GM12878 (cell line): ENCODE data around the gene CCDC137. TPM values are rescaled to one million over a fixed set of nuclear protein-coding genes. Genes with fewer than 3 reads are reported as not detected.

ENCODE experiments used
- ATAC-seq: fragments of 200-7000 bp; cut with Tn5 transposase; 3 replicates; pipeline ENCODE4 v1.9.1; 2020; ENCODE audit warnings: mild to moderate bottlenecking, moderate library complexity
- BruUV-seq: library from RNA; stranded (reverse); fragments of 400-500 nt; replicated peaks from 2 replicates; lab custom pipeline; 2021; lab: Mats Ljungman, UMichigan
- CTCF ChIA-PET: fragments of 300-600 bp; sonication (Branson Sonifier 250); formaldehyde crosslinking; extraction: SDS; loops from one replicate; lab custom pipeline; 2021; ENCODE audit warnings: inconsistent platforms; lab: Yijun Ruan, JAX
- POLR2A ChIA-PET: fragments of 350-600 bp; formaldehyde crosslinking; extraction: SDS; loops from one replicate; lab custom pipeline; 2021; ENCODE audit warnings: inconsistent platforms; lab: Charles Lee
- RAD21 ChIA-PET: fragments of 300-600 bp; sonication (Branson Sonifier 250); formaldehyde crosslinking; loops from one replicate; lab custom pipeline; 2023; ENCODE audit warnings: antibody characterized with exemption; ENCODE audit not compliant: unreplicated experiment; lab: Charles Lee
- SMC1A ChIA-PET: fragments of 300-600 bp; sonication (Branson Sonifier 250); formaldehyde crosslinking; loops from one replicate; lab custom pipeline; 2023; ENCODE audit not compliant: unreplicated experiment, uncharacterized antibody; lab: Charles Lee
- DNase-seq: peaks from one replicate; pipeline ENCODE4 v3.0.0-alpha.2; 2011; ENCODE audit warnings: low read depth, low spot score
- FAIRE-seq: peaks from 3 replicates; lab custom pipeline; 2011; peaks lifted over from hg19 to GRCh38; lab: Jason Lieb, UNC
- H2AFZ ChIP-seq: 2 replicates; pipeline ENCODE4 v1.6.0; 2011; ENCODE audit warnings: low read depth, low read length, control low read depth; ENCODE audit not compliant: control insufficient read depth
- H3K27ac ChIP-seq: 2 replicates; pipeline ENCODE4 v1.5.1; 2011; ENCODE audit warnings: control low read depth; ENCODE audit not compliant: control insufficient read depth, insufficient read depth
- H3K27me3 ChIP-seq, 2 experiments: replicated peaks in 1 of 2; 2 replicates each; pipeline versions ENCODE4 v1.6.0 to v1.6.1; 2011; ENCODE audit warnings: low read length in 1 of 2; ENCODE audit not compliant: control insufficient read depth in 2 of 2, insufficient read depth in 2 of 2
- H3K36me3 ChIP-seq, 2 experiments: 2 replicates each; pipeline ENCODE4 v1.5.1; 2011; ENCODE audit warnings: low read length in 1 of 2; ENCODE audit not compliant: control insufficient read depth in 2 of 2, insufficient read depth in 2 of 2
- H3K4me1 ChIP-seq: 2 replicates; pipeline ENCODE4 v1.6.1; 2011; ENCODE audit warnings: mild to moderate bottlenecking, low read length, moderate library complexity, mixed read lengths; ENCODE audit not compliant: control insufficient read depth, insufficient read depth
- H3K4me2 ChIP-seq: 2 replicates; pipeline ENCODE4 v1.6.0; 2011; ENCODE audit warnings: control low read depth; ENCODE audit not compliant: control insufficient read depth, insufficient read depth
- H3K4me3 ChIP-seq: fragments of 200-600 bp; sonication (generic); 2 replicates; pipeline ENCODE4 v1.5.1; 2016
- H3K79me2 ChIP-seq: 2 replicates; pipeline ENCODE4 v1.6.0; 2011; ENCODE audit warnings: low read length; ENCODE audit not compliant: control insufficient read depth, insufficient read depth
- H3K9ac ChIP-seq: 2 replicates; pipeline ENCODE4 v1.8.0; 2011; ENCODE audit warnings: low read length, control low read depth, mixed read lengths; ENCODE audit not compliant: control insufficient read depth, insufficient read depth
- H3K9me3 ChIP-seq: replicated peaks from 3 replicates; pipeline ENCODE4 v1.5.1; 2011; ENCODE audit warnings: mild to moderate bottlenecking, low read length; ENCODE audit not compliant: control insufficient read depth, insufficient read depth
- H4K20me1 ChIP-seq: 2 replicates; pipeline ENCODE4 v1.6.0; 2011; ENCODE audit not compliant: control insufficient read depth, insufficient read depth
- BCL11A ChIP-seq: IDR thresholded peaks from 2 replicates; pipeline ENCODE4 v1.6.1; 2011; ENCODE audit warnings: low read depth, low read length
- CBX5 ChIP-seq: sonication (generic); IDR thresholded peaks from 2 replicates; pipeline ENCODE4 v1.6.1; 2016; ENCODE audit warnings: low read depth, moderate library complexity, mild to moderate bottlenecking, inconsistent platforms
- CEBPZ ChIP-seq: fragments of 150-350 bp; IDR thresholded peaks from 2 replicates; pipeline ENCODE4 v1.6.1; 2016; ENCODE audit warnings: low read depth, low read length
- CHD4 ChIP-seq: fragments of 200-600 bp; sonication (generic); IDR thresholded peaks from 2 replicates; pipeline ENCODE4 v1.6.1; 2016; ENCODE audit warnings: mild to moderate bottlenecking
- NRF1 ChIP-seq: conservative IDR thresholded peaks from 2 replicates; pipeline ENCODE4 v1.6.1; 2011; ENCODE audit warnings: mild to moderate bottlenecking, low read depth, low read length, improper control_type of control experiment
- RAD51 ChIP-seq: fragments of 450-650 bp; IDR thresholded peaks from 2 replicates; pipeline ENCODE4 v1.6.1; 2016; ENCODE audit warnings: moderate library complexity, mild to moderate bottlenecking, inconsistent platforms
- SMAD5 ChIP-seq: IDR thresholded peaks from 2 replicates; pipeline ENCODE4 v1.6.1; 2016; ENCODE audit warnings: antibody characterized with exemption, low read depth
- TCF12 ChIP-seq: IDR thresholded peaks from 2 replicates; pipeline ENCODE4 v1.6.1; 2011; ENCODE audit warnings: low read depth, mild to moderate bottlenecking, low read length
- YBX1 ChIP-seq: fragments of 450-650 bp; IDR thresholded peaks from 2 replicates; pipeline ENCODE4 v1.6.1; 2016; ENCODE audit warnings: antibody characterized with exemption
- WGBS: methylation state at CpG from one replicate; pipeline ENCODE4 v1.1.6; 2016; ENCODE audit warnings: low lambda C conversion rate; ENCODE audit not compliant: insufficient replicate concordance, insufficient coverage; ENCODE audit errors: missing lambda C conversion rate; 5-methylcytosine and 5-hydroxymethylcytosine counted together
- in situ Hi-C: fragments of 300-500 bp; cut with MboI; formaldehyde crosslinking; loops from 9 replicates; pipeline ENCODE4 v1.14.3; 2018; ENCODE audit warnings: mixed read lengths
- intact Hi-C: fragments of 100-400 bp; cut with micrococcal nuclease; formaldehyde crosslinking; loops from one replicate; pipeline ENCODE4 v1.14.2; 2022; ENCODE audit not compliant: unreplicated experiment
- polyA plus RNA-seq, 11 experiments: library from polyadenylated mRNA; depleted of rRNA in 4 of 11; unstranded in 6 of 11; stranded (reverse) in 5 of 11; fragments of >200 nt; fragmentation: Nextera tagmentation in 4 of 11; fragmentation: Illumina TruSeq in 1 of 11; extraction: Ambion mirVana in 4 of 11; extraction: Trizol in 1 of 11; gene quantifications; 1 replicate in 1 of 11; 2 replicates in 10 of 11; pipeline versions ENCODE4 v1.2.1 to v1.2.3, GENCODE V29; 2011 to 2016; ENCODE audit warnings: inconsistent platforms in 2 of 11, missing spikeins in 2 of 11, low read depth in 1 of 11
- total RNA-seq, 4 experiments: library from RNA; depleted of rRNA in 3 of 4; stranded (reverse); fragments of >200 nt in 3 of 4; fragmentation: Illumina TruSeq in 1 of 4; extraction: Trizol in 1 of 4; gene quantifications; 2 replicates each; pipeline versions ENCODE4 v1.2.1 to v1.2.3, GENCODE V29; 2013 to 2021
- TF ChIP-seq, protein P1 (sequence below): IDR thresholded peaks from 2 replicates; pipeline ENCODE4 v1.6.1; 2012; ENCODE audit warnings: mild to moderate bottlenecking, low read depth, low read length

CCDC137 gene
- total and polyA plus RNA-seq, 10 of the 15 experiments (the other 5 are each of a cell fraction or from before 2014, with no cell fraction given) = 2.2 to 45.4 (median 22.1) TPM

DNA sequence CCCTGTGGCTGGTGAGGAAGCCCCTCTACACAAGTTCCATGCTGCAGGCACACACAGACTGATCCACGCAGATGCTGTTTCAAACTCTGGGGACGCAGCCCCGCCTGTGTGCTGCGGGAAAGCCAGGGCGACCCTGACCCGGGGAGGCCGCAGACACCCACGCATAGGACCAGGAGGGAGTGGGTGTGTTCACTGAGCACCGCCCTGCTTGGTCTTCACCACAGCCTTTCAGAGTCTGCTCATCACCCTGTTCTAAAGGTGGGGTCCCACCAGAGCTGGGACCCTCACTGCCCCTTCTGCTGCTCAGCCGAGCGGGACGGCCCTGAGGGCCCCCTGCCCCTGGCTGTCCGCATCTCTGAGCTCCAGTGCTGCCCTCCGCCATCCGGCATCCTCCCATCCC, 22.0 kb upstream of the CCDC137 start (continued):
- TF ChIP-seq, protein P1, sequence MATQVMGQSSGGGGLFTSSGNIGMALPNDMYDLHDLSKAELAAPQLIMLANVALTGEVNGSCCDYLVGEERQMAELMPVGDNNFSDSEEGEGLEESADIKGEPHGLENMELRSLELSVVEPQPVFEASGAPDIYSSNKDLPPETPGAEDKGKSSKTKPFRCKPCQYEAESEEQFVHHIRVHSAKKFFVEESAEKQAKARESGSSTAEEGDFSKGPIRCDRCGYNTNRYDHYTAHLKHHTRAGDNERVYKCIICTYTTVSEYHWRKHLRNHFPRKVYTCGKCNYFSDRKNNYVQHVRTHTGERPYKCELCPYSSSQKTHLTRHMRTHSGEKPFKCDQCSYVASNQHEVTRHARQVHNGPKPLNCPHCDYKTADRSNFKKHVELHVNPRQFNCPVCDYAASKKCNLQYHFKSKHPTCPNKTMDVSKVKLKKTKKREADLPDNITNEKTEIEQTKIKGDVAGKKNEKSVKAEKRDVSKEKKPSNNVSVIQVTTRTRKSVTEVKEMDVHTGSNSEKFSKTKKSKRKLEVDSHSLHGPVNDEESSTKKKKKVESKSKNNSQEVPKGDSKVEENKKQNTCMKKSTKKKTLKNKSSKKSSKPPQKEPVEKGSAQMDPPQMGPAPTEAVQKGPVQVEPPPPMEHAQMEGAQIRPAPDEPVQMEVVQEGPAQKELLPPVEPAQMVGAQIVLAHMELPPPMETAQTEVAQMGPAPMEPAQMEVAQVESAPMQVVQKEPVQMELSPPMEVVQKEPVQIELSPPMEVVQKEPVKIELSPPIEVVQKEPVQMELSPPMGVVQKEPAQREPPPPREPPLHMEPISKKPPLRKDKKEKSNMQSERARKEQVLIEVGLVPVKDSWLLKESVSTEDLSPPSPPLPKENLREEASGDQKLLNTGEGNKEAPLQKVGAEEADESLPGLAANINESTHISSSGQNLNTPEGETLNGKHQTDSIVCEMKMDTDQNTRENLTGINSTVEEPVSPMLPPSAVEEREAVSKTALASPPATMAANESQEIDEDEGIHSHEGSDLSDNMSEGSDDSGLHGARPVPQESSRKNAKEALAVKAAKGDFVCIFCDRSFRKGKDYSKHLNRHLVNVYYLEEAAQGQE = no peak

DNA sequence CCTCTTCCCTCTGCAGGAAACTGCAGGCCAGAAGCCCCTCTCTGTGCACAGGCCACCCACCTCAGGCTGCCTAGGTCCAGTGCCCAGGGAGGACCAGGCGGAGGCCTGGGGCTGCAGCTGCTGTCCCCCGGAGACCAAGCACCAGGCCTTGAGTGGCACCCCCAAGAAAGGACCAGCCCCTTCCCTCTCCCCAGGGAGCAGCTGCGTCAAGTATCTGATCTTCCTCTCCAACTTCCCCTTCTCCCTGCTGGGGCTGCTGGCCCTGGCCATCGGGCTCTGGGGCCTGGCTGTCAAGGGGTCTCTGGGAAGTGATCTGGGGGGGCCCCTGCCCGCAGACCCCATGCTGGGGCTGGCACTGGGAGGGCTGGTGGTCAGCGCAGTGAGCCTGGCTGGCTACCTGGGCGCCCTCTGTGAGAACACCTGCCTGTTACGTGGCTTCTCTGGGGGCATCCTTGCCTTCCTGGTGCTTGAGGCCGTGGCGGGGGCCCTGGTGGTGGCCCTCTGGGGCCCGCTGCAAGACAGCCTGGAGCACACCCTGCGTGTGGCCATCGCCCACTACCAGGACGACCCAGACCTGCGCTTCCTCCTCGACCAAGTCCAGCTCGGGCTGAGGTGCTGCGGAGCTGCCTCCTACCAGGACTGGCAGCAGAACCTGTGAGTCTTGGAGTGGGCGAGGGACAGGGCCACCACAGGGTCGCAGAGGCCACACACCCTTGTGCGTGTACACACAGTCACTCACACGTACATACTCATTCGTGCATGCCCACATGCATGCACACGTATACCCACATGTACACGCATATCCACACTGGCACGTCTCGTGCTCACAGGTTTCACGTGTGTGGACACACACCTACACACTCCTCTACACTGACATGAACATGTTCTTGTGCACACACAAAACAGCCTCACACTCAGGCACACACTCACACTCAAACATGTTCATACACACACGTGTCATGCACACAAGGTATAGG, 21.3 kb upstream of the CCDC137 start:
- in situ Hi-C loops (no loop called here), intact Hi-C loops (no loop called here)
- Histone ChIP-seq H3K79me2 (no peaks in the 10 kb centered on the region), H3K9me3 (peaks cover 6% of the 10 kb centered on the region; the same call in 2 of the 3 replicates), H3K4me3 (no peak overlapping the region), H3K4me1 (no peaks in the 10 kb centered on the region), H2AFZ (no peak overlapping the region), H3K27ac (no peak overlapping the region), H3K36me3 (no peaks in the 10 kb centered on the region), H3K27me3 (no peaks in the 10 kb centered on the region; a peak in 2 of 4 replicates), H3K9ac (no peak overlapping the region), H3K4me2 (no peak overlapping the region), H4K20me1 (no peaks in the 10 kb centered on the region)
- ATAC-seq (no peak), FAIRE-seq (no peak), DNase-seq (no peak)
- ChIA-PET CTCF (no interaction called here), POLR2A (interaction anchor here (0.5 to 0.6 kb wide), 2 partner anchors 22 to 202 kb away, joined by 3 read pairs; no protein-coding TSS in a partner anchor), RAD21 (no interaction called here), SMC1A (no interaction called here)
- no TSS peak for BruUV-seq
- TF ChIP-seq CHD4 = no peak
- TF ChIP-seq CBX5 = no peak
- TF ChIP-seq BCL11A = no peak
- no peak for TF ChIP-seq NRF1
- TF ChIP-seq CEBPZ = no peak
- no peak for TF ChIP-seq TCF12
- TF ChIP-seq RAD51 = no peak
- TF ChIP-seq YBX1 = no peak
- no peak for TF ChIP-seq SMAD5
- 63% methylated on average over 29 of the region's 29 CpGs for WGBS
